Thoracic aorta (tissue), 2 donors: Measurements from ENCODE around the gene NWD2. TPM values are rescaled to one million over a fixed set of nuclear protein-coding genes. Genes with fewer than 3 reads are reported as not detected.

Experiments
- ATAC-seq: fragments of 150-250 bp; one replicate; pipeline ENCODE4 v1.8.0; 2017; ENCODE audit warnings: low read depth; ENCODE audit not compliant: insufficient number of reproducible peaks, low FRiP score
- DNase-seq: peaks from one replicate; pipeline ENCODE4 v3.0.0-alpha.2; 2020; ENCODE audit warnings: low spot score
- H3K27ac ChIP-seq, 2 donors: fragments of 200-600 bp; sonication (generic); 1 replicate in 1 of 2; 2 replicates in 1 of 2; pipeline ENCODE4 v1.5.1; 2016; ENCODE audit warnings: mild to moderate bottlenecking in 2 of 2, moderate library complexity in 2 of 2
- H3K27me3 ChIP-seq: fragments of 200-600 bp; sonication (generic); replicated peaks from 2 replicates; pipeline ENCODE4 v1.6.0; 2016; ENCODE audit warnings: mild to moderate bottlenecking; ENCODE audit not compliant: insufficient read depth
- H3K36me3 ChIP-seq: fragments of 200-600 bp; sonication (generic); one replicate; pipeline ENCODE4 v1.5.1; 2016
- H3K4me1 ChIP-seq, 2 donors: fragments of 200-600 bp; sonication (generic); 1 replicate in 1 of 2; 2 replicates in 1 of 2; pipeline versions ENCODE4 v1.5.1 to v1.6.0; 2016; ENCODE audit warnings: low read depth in 2 of 2, mild to moderate bottlenecking in 1 of 2; ENCODE audit not compliant: control insufficient read depth in 1 of 2
- H3K4me3 ChIP-seq: fragments of 200-600 bp; sonication (generic); 2 replicates; pipeline ENCODE4 v1.5.1; 2016; ENCODE audit warnings: mild to moderate bottlenecking
- H3K9me3 ChIP-seq: fragments of 200-600 bp; sonication (generic); 2 replicates; pipeline ENCODE4 v1.5.1; 2016
- total RNA-seq, 2 donors: library from RNA; depleted of rRNA; stranded (reverse); fragments of >200 nt; gene quantifications; one replicate each; pipeline versions ENCODE4 v1.1.0 to v1.2.3, GENCODE V29; 2016
- TF ChIP-seq, protein P1 (sequence below): fragments of 200-600 bp; sonication (generic); IDR thresholded peaks from one replicate; pipeline ENCODE4 v1.5.1; 2019; ENCODE audit warnings: antibody characterized with exemption

NWD2 gene
- total RNA-seq, 2 donors from 2014 or later, result not detected

DNA sequence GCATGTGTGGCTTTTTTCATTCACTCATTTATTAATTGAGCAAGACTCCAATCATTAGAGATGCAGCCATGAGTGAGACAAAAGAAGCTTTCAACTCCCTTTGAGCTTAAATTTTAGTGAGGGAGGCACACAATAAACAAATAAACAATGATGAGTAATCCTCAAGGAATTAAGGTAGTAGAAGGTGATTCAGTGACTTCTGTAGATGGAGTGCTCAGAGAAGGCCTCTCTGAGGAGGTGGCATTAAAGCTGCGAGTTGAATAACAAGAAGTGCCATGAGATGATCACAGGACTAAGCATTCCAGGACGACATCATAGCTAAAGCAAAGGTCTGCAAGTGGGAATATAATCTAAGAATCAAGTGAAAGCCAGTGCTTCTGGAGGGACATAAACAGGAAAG, 77.6 kb downstream of the NWD2 start:
- Histone ChIP-seq H3K27me3 (no peaks in the 10 kb centered on the region), H3K4me1 (no peaks in the 10 kb centered on the region), H3K27ac (no peak overlapping the region), H3K36me3 (no peaks in the 10 kb centered on the region), H3K9me3 (no peaks in the 10 kb centered on the region), H3K4me3 (no peak overlapping the region)
- TF ChIP-seq, protein P1, sequence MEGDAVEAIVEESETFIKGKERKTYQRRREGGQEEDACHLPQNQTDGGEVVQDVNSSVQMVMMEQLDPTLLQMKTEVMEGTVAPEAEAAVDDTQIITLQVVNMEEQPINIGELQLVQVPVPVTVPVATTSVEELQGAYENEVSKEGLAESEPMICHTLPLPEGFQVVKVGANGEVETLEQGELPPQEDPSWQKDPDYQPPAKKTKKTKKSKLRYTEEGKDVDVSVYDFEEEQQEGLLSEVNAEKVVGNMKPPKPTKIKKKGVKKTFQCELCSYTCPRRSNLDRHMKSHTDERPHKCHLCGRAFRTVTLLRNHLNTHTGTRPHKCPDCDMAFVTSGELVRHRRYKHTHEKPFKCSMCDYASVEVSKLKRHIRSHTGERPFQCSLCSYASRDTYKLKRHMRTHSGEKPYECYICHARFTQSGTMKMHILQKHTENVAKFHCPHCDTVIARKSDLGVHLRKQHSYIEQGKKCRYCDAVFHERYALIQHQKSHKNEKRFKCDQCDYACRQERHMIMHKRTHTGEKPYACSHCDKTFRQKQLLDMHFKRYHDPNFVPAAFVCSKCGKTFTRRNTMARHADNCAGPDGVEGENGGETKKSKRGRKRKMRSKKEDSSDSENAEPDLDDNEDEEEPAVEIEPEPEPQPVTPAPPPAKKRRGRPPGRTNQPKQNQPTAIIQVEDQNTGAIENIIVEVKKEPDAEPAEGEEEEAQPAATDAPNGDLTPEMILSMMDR, result no peak
- DNase-seq (no peak), ATAC-seq (no peak)

DNA sequence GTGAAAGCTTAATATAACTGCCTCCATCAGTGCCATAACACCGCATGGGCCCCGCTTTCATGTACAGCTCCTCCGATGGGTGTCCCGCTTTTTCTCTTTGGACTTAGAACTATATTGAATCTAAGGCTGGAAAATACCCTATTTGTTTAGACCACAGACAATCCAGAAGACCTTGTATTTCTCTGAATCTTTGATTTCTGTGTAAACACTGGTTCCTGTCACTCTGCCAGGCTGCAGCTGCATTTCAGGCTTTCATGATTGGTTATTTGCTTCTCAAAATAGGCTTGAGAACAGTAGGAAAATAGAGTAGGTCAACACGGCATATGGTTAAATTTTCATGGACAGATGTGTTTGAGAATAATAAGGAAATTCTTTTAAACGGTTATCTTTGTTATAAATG, 80.0 kb downstream of the NWD2 start:
- Histone ChIP-seq H3K27me3 (no peaks in the 10 kb centered on the region), H3K27ac (no peak overlapping the region), H3K36me3 (no peaks in the 10 kb centered on the region), H3K4me1 (no peaks in the 10 kb centered on the region), H3K4me3 (no peak overlapping the region), H3K9me3 (no peaks in the 10 kb centered on the region)
- ATAC-seq (no peak), DNase-seq (no peak)
- TF ChIP-seq, protein P1, result no peak

DNA sequence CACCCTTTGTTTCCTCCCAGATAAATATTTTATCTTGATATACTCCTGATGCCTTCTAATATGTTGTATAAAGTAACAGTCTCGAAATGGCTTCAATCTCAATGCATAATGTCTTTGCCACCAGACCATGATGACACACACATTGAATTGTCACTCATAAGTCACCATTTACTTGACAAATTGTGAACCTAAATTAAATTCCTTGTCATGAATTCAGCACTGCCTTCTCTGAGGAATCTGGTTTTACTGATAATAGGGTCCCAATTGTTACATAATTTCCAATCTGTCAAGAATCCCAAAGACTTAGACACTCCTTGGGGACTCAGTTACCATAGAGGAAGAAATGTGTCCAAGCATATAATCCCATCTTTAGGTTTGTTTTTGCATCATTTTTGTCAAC, 82.3 kb downstream of the NWD2 start:
- H3K27me3 ChIP-seq, result no peaks in the 10 kb centered on the region
- no peak for ATAC-seq
- H3K4me3 ChIP-seq, result no peak overlapping the region
- H3K36me3 ChIP-seq, result no peaks in the 10 kb centered on the region
- no peak overlapping the region for H3K27ac ChIP-seq
- no peaks in the 10 kb centered on the region for H3K9me3 ChIP-seq
- no peaks in the 10 kb centered on the region for H3K4me1 ChIP-seq
- DNase-seq, result no peak
- TF ChIP-seq, protein P1, result no peak

DNA sequence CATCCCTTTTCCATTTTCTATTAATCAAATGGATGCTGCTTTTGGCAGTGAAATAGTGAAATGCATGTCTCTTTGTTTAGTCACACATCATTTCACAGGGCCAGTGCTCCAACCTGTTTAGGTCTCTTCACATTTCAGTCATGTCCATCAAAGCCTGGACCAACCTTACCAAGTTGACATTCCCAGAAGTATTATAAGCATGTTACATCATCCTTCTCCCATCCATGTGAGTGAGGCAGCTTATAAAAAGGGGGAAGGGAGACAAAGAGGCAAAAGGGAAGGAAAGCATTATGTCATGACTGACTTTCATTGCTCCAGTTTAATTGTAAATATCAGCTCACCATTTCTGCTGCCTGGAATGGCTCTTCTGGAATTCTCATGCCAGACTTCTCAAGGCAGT, 94.4 kb downstream of the NWD2 start:
- TF ChIP-seq, protein P1, result no peak
- no peak for ATAC-seq
- no peaks in the 10 kb centered on the region for H3K36me3 ChIP-seq
- H3K27me3 ChIP-seq, result no peaks in the 10 kb centered on the region
- no peak overlapping the region for H3K27ac ChIP-seq
- H3K9me3 ChIP-seq, result no peaks in the 10 kb centered on the region
- no peak overlapping the region for H3K4me3 ChIP-seq
- no peak for DNase-seq
- H3K4me1 ChIP-seq, result no peaks in the 10 kb centered on the region

DNA sequence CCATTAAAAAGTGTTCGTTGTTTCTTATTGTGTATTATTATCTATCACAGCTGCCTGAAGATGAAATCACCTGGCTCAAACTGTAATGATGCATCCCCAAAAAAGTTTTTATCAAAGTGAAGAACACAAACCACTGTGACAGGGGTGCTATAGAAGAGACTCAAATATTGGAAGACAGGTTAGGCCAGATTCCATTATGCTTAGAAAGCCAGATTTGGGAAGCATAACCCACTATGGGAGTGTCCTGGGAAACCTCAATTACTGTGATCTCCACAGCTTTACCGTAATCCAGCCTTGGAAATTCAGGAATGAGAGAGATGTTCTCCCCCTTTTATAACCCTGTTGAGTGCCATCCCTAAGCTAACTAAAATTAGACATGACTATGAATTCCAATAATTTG, 114.2 kb downstream of the NWD2 start:
- Histone ChIP-seq H3K36me3 (no peaks in the 10 kb centered on the region), H3K4me1 (no peaks in the 10 kb centered on the region), H3K4me3 (no peak overlapping the region), H3K9me3 (no peaks in the 10 kb centered on the region), H3K27ac (no peak overlapping the region), H3K27me3 (no peaks in the 10 kb centered on the region)
- ATAC-seq (no peak), DNase-seq (no peak)
- TF ChIP-seq, protein P1, result no peak
